SU-DHL-6 (cell line): ENCODE results near the gene GPAT2.
"Not testable (repeated sequence)": the region's sequence is repeated elsewhere in the genome, so short reads cannot be mapped to it uniquely, and the experiment has no call there.

ENCODE experiments used
- CTCF ChIP-seq: fragments of 200-600 bp; sonication (generic); IDR thresholded peaks from one replicate; pipeline ENCODE4 v1.5.1; 2017; ENCODE audit warnings: antibody characterized with exemption, mild to moderate bottlenecking, low read length, moderate library complexity; ENCODE audit not compliant: insufficient read depth, poor library complexity, severe bottlenecking
- EZH2phosphoT487 ChIP-seq: fragments of 200-600 bp; sonication (generic), shearing (Covaris generic); conservative IDR thresholded peaks from 2 replicates; pipeline ENCODE4 v1.6.1; 2018; ENCODE audit warnings: mild to moderate bottlenecking, antibody characterized with exemption, low read length, moderate library complexity, mixed read lengths

GRCh38 chr2:96011129-96011455, 23.6 kb downstream of the GPAT2 start:
- not testable (repeated sequence) for TF ChIP-seq CTCF, EZH2phosphoT487
